Mesenchymal stem cell (in vitro differentiated cells and primary cell): ENCODE measurements around the gene CRELD2.

Experiments used
- DNase-seq: peaks from one replicate; pipeline ENCODE4 v3.0.0-alpha.2; 2013
- H2AFZ ChIP-seq: one replicate; pipeline ENCODE4 v1.6.1; 2013; ENCODE audit warnings: low read depth, mild to moderate bottlenecking, control low read depth, inconsistent platforms, low read length, moderate library complexity
- H2AK5ac ChIP-seq: 2 replicates; pipeline ENCODE4 v1.6.1; 2013; ENCODE audit warnings: low read length, moderate library complexity, mild to moderate bottlenecking, inconsistent platforms; ENCODE audit not compliant: severe bottlenecking
- H2BK120ac ChIP-seq: one replicate; pipeline ENCODE4 v1.6.1; 2013; ENCODE audit warnings: low read depth, mild to moderate bottlenecking, inconsistent platforms, low read length, moderate library complexity
- H2BK12ac ChIP-seq, 2 experiments: one replicate each; pipeline ENCODE4 v1.6.1; 2013; ENCODE audit warnings: inconsistent platforms in 2 of 2, low read length in 2 of 2, mild to moderate bottlenecking in 2 of 2, moderate library complexity in 2 of 2, control low read depth in 1 of 2
- H2BK15ac ChIP-seq: one replicate; pipeline ENCODE4 v1.6.1; 2013; ENCODE audit warnings: mild to moderate bottlenecking, low read depth, inconsistent platforms; ENCODE audit not compliant: poor library complexity, severe bottlenecking
- H2BK5ac ChIP-seq: 2 replicates; pipeline ENCODE4 v1.6.1; 2013; ENCODE audit warnings: low read depth, mild to moderate bottlenecking, low read length, control low read depth, inconsistent platforms; ENCODE audit not compliant: poor library complexity, severe bottlenecking
- H3K14ac ChIP-seq, 2 experiments: one replicate each; pipeline ENCODE4 v1.6.1; 2013; ENCODE audit warnings: inconsistent platforms in 2 of 2, low read length in 2 of 2, control low read depth in 1 of 2, mild to moderate bottlenecking in 1 of 2, moderate library complexity in 1 of 2
- H3K18ac ChIP-seq, 2 experiments: one replicate each; pipeline ENCODE4 v1.6.1; 2013; ENCODE audit warnings: inconsistent platforms in 2 of 2, low read length in 2 of 2, control low read depth in 1 of 2, low read depth in 1 of 2, mild to moderate bottlenecking in 1 of 2
- H3K23ac ChIP-seq, 2 experiments: one replicate each; pipeline ENCODE4 v1.6.1; 2013; ENCODE audit warnings: inconsistent platforms in 2 of 2, low read length in 2 of 2, mild to moderate bottlenecking in 2 of 2, moderate library complexity in 2 of 2, control low read depth in 1 of 2
- H3K27ac ChIP-seq: 2 replicates; pipeline ENCODE4 v1.5.1; 2013; ENCODE audit warnings: mild to moderate bottlenecking, moderate library complexity, low read length, control low read depth, inconsistent platforms; ENCODE audit not compliant: poor library complexity, severe bottlenecking
- H3K27me3 ChIP-seq, 2 experiments: 2 replicates each; pipeline versions ENCODE4 v1.6.1 to v1.7.0; 2013; ENCODE audit warnings: low read length in 2 of 2, mild to moderate bottlenecking in 2 of 2, moderate library complexity in 2 of 2, control low read depth in 1 of 2, inconsistent platforms in 1 of 2; ENCODE audit not compliant: control insufficient read depth in 1 of 2, insufficient read depth in 1 of 2
- H3K36me3 ChIP-seq, 2 experiments: 2 replicates each; pipeline versions ENCODE4 v1.6.1 to v1.7.0; 2013; ENCODE audit warnings: low read length in 2 of 2, control low read depth in 1 of 2, inconsistent platforms in 1 of 2, low read depth in 1 of 2, mild to moderate bottlenecking in 1 of 2; ENCODE audit not compliant: insufficient read depth in 2 of 2, control insufficient read depth in 1 of 2
- H3K4ac ChIP-seq, 2 experiments: one replicate each; pipeline ENCODE4 v1.6.1; 2013; ENCODE audit warnings: inconsistent platforms in 2 of 2, low read length in 2 of 2, mild to moderate bottlenecking in 2 of 2, moderate library complexity in 2 of 2, control low read depth in 1 of 2, low read depth in 1 of 2
- H3K4me1 ChIP-seq: 2 replicates; pipeline ENCODE4 v1.6.1; 2013; ENCODE audit warnings: low read depth, low read length, control low read depth; ENCODE audit not compliant: control insufficient read depth, insufficient read depth
- H3K4me2 ChIP-seq: 2 replicates; pipeline ENCODE4 v1.6.1; 2013; ENCODE audit warnings: low read length, mild to moderate bottlenecking, inconsistent platforms; ENCODE audit not compliant: poor library complexity, severe bottlenecking
- H3K4me3 ChIP-seq, 2 experiments: 2 replicates each; pipeline versions ENCODE4 v1.5.1 to v1.7.0; 2013; ENCODE audit warnings: low read length in 2 of 2, mild to moderate bottlenecking in 2 of 2, control low read depth in 1 of 2, low read depth in 1 of 2; ENCODE audit not compliant: insufficient read depth in 1 of 2
- H3K79me1 ChIP-seq: replicated peaks from 2 replicates; pipeline ENCODE4 v1.6.1; 2013; ENCODE audit warnings: mild to moderate bottlenecking, control low read depth, low read length, inconsistent platforms; ENCODE audit not compliant: poor library complexity, severe bottlenecking
- H3K9ac ChIP-seq: 2 replicates; pipeline ENCODE4 v1.7.0; 2013; ENCODE audit warnings: mild to moderate bottlenecking, low read length, moderate library complexity
- H3K9me3 ChIP-seq: 2 replicates; pipeline ENCODE4 v1.7.0; 2013; ENCODE audit warnings: mild to moderate bottlenecking, low read length; ENCODE audit not compliant: control insufficient read depth
- H4K8ac ChIP-seq: one replicate; pipeline ENCODE4 v1.6.1; 2013; ENCODE audit warnings: inconsistent platforms, mild to moderate bottlenecking, low read length, moderate library complexity
- H4K91ac ChIP-seq: one replicate; pipeline ENCODE4 v1.6.1; 2013; ENCODE audit warnings: mild to moderate bottlenecking, low read length, inconsistent platforms
- WGBS: methylation state at CpG from one replicate; pipeline ENCODE4 v1.1.7; 2013; ENCODE audit warnings: mixed read lengths; 5-methylcytosine and 5-hydroxymethylcytosine counted together

The CRELD2 gene

DNA sequence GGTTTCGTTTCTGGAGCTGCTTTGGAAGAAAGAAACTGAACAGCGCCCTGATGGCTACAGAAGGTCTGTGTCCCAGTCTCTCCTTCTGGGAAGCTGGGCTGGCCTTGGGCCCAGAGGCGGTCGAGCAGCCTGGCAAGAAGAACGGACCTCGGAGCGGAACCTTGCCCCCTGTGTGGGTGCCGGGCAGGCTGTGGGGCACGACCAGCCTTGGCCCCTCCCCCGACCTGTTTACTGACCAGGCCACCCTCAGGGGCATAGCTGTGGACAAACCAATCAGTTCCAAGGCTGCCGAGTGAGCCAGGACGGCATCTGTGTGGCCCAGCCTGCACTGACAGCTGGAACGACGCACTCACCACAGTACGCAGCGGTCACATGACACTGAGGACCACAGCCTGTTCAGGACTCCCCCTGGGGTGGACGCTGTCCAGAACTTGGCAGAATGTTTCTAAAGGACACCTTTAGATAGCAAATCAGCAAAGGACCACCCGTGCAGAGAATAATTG lies 49.3 kb downstream of the CRELD2 start:
- Histone ChIP-seq H2AK5ac (peak overlapping the region; percentile 70), H2BK120ac (peak overlapping the region; percentile 71), H2BK12ac (peak overlapping the region; percentile 96), H3K9me3 (no peaks in the 10 kb centered on the region), H3K4me2 (no peak overlapping the region), H2AFZ (no peak overlapping the region), H3K18ac (peak overlapping the region; percentile 77 to 94), H3K4ac (peak overlapping the region; percentile 19 to 84), H3K36me3 (peaks cover 16 to 49% of the 10 kb centered on the region in 2 experiments), H3K27ac (no peak overlapping the region), H3K23ac (no peak overlapping the region), H3K9ac (peak overlapping the region; percentile 53), H4K91ac (peak overlapping the region; percentile 91), H2BK15ac (peak overlapping the region; percentile 80), H3K14ac (peak overlapping the region in 1 of 2 experiments; percentile 68), H3K79me1 (peaks cover 26% of the 10 kb centered on the region), H3K27me3 (no peaks in the 10 kb centered on the region), H3K4me1 (peaks cover 65% of the 10 kb centered on the region), H3K4me3 (peak overlapping the region in 1 of 2 experiments; percentile 22), H2BK5ac (no peak overlapping the region), H4K8ac (peak overlapping the region; percentile 88)
- WGBS = 85% methylated on average over 18 of the region's 18 CpGs
- DNase-seq = peak; percentile 42

GRCh38 chr22:49968313-49968830 lies 49.9 kb downstream of the CRELD2 start:
- Histone ChIP-seq H3K4me3 (no peak overlapping the region), H3K4ac (peak overlapping the region; percentile 32 to 84), H3K4me1 (peaks cover 59% of the 10 kb centered on the region), H3K14ac (no peak overlapping the region), H3K23ac (no peak overlapping the region), H4K91ac (peak overlapping the region; percentile 91), H3K4me2 (no peak overlapping the region), H3K27me3 (no peaks in the 10 kb centered on the region), H3K36me3 (peaks cover 10 to 43% of the 10 kb centered on the region in 2 experiments), H4K8ac (peak overlapping the region; percentile 88), H2BK120ac (no peak overlapping the region), H2AK5ac (no peak overlapping the region), H2BK5ac (no peak overlapping the region), H3K9ac (peak overlapping the region; percentile 53), H3K9me3 (no peaks in the 10 kb centered on the region), H2BK15ac (peak overlapping the region; percentile 71), H2BK12ac (peak overlapping the region in 1 of 2 experiments; percentile 96), H3K79me1 (peaks cover 21% of the 10 kb centered on the region), H2AFZ (no peak overlapping the region), H3K27ac (no peak overlapping the region), H3K18ac (no peak overlapping the region)
- no peak for DNase-seq
- 97% methylated on average over 10 of the region's 11 CpGs for WGBS

GRCh38 chr22:49968831-49969661 lies 50.6 kb downstream of the CRELD2 start:
- peak overlapping the region; percentile 49 for H2BK15ac ChIP-seq
- no peak overlapping the region for H3K23ac ChIP-seq
- H2BK12ac ChIP-seq = peak overlapping the region; percentile 83 to 96
- peaks cover 18% of the 10 kb centered on the region for H3K79me1 ChIP-seq
- peak overlapping the region; percentile 10 for H2AK5ac ChIP-seq
- H3K9ac ChIP-seq = no peak overlapping the region
- no peak overlapping the region for H4K8ac ChIP-seq
- 93% methylated on average over 16 of the region's 16 CpGs for WGBS
- peaks cover 54% of the 10 kb centered on the region for H3K4me1 ChIP-seq
- no peaks in the 10 kb centered on the region for H3K27me3 ChIP-seq
- peak overlapping the region; percentile 29 for H2BK120ac ChIP-seq
- H3K4me2 ChIP-seq = no peak overlapping the region
- H3K27ac ChIP-seq = no peak overlapping the region
- no peak overlapping the region for H3K14ac ChIP-seq
- no peak for DNase-seq
- H3K9me3 ChIP-seq = no peaks in the 10 kb centered on the region
- no peak overlapping the region for H2BK5ac ChIP-seq
- no peak overlapping the region for H3K4me3 ChIP-seq
- H4K91ac ChIP-seq = peak overlapping the region; percentile 85
- no peak overlapping the region for H2AFZ ChIP-seq
- H3K18ac ChIP-seq = peak overlapping the region in 1 of 2 experiments; percentile 25
- H3K36me3 ChIP-seq = peaks cover 5 to 37% of the 10 kb centered on the region in 2 experiments
- peak overlapping the region; percentile 44 to 63 for H3K4ac ChIP-seq
